Epithelial cell of esophagus (primary cell): Measurements from ENCODE around the gene TRAPPC3.

ENCODE experiments used
- DNase-seq: peaks from one replicate; pipeline ENCODE4 v3.0.0; 2010; ENCODE audit warnings: low read depth
- H3K4me3 ChIP-seq: 2 replicates; pipeline ENCODE4 v1.5.1; 2011; ENCODE audit warnings: mild to moderate bottlenecking, low read length, control low read depth
- TF ChIP-seq, protein P1 (sequence below): IDR thresholded peaks from 2 replicates; pipeline ENCODE4 v1.5.1; 2011; ENCODE audit warnings: low read depth, mild to moderate bottlenecking, low read length, control low read depth, inconsistent platforms; ENCODE audit not compliant: insufficient read depth; ENCODE audit errors: missing control alignments

TRAPPC3 gene

DNA sequence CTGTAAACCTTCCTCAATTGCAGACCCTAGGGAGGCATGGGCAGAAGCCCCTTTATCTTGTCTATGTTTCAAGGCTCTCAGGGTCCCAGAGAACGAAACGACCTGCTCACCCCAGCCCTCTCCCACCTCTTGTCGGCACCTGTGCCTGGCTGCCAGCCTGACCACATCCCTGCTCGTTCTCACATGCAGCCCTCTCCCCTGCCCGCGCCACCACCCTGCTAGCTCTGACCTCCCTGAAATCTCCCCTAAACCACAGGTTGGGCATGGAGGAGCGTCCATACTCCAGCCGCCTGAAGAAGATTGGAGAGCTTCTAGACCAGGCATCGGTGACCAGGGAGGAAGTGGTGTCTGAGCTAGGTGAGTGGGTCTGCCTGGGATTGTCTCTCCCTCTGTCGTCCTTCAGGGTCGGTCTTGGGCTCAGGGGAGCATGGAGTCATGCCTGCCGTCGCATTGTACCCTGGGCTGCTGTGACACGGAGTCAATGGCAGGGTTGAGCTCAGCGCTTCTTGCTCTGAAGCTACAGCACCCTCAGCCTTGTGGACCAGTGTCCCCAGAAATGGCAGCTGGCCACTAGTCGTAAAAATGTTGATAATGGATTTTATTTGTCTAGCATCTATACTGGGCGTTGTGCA lies 57.0 kb downstream of the TRAPPC3 start:
- DNase-seq, result no peak
- TF ChIP-seq, protein P1, sequence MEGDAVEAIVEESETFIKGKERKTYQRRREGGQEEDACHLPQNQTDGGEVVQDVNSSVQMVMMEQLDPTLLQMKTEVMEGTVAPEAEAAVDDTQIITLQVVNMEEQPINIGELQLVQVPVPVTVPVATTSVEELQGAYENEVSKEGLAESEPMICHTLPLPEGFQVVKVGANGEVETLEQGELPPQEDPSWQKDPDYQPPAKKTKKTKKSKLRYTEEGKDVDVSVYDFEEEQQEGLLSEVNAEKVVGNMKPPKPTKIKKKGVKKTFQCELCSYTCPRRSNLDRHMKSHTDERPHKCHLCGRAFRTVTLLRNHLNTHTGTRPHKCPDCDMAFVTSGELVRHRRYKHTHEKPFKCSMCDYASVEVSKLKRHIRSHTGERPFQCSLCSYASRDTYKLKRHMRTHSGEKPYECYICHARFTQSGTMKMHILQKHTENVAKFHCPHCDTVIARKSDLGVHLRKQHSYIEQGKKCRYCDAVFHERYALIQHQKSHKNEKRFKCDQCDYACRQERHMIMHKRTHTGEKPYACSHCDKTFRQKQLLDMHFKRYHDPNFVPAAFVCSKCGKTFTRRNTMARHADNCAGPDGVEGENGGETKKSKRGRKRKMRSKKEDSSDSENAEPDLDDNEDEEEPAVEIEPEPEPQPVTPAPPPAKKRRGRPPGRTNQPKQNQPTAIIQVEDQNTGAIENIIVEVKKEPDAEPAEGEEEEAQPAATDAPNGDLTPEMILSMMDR, result no peak
- no peak overlapping the region for H3K4me3 ChIP-seq

DNA sequence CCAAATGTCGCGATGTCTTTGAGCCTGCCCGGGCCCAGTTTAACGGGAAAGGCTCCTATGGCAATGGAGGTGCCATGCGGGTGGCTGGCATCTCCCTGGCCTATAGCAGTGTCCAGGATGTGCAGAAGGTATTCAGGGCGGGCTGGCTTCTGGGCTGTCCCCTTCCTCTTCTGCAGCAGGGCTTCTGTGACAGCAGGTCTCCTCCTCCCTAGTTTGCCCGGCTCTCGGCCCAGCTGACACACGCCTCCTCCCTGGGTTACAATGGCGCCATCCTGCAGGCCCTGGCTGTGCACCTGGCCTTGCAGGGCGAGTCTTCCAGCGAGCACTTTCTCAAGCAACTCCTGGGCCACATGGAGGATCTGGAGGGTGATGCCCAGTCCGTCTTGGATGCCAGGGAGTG lies 57.6 kb downstream of the TRAPPC3 start:
- TF ChIP-seq, protein P1, result no peak
- H3K4me3 ChIP-seq, result no peak overlapping the region

DNA sequence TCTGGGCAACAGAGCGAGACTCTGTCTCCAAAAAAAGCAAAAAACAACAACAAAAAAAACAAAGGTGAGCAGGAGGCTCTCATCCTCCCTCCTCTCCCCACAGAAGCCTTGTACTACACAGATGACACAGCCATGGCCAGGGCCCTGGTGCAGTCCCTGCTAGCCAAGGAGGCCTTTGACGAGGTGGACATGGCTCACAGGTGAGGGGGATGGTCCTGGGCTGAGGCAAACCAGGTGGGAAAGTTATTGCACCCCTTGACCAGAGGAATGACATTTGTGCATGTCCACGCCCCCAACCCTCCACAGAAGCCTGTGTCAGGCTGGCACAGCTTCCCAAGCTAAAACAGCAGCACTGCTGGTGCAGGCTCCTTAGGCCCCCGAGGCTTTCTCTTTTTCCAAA lies 58.1 kb downstream of the TRAPPC3 start:
- no peak for DNase-seq
- no peak overlapping the region for H3K4me3 ChIP-seq
- TF ChIP-seq, protein P1, result no peak

More for the DNA sequence above, 57.6 kb downstream of the TRAPPC3 start:
- DNase-seq, result no peak

DNA sequence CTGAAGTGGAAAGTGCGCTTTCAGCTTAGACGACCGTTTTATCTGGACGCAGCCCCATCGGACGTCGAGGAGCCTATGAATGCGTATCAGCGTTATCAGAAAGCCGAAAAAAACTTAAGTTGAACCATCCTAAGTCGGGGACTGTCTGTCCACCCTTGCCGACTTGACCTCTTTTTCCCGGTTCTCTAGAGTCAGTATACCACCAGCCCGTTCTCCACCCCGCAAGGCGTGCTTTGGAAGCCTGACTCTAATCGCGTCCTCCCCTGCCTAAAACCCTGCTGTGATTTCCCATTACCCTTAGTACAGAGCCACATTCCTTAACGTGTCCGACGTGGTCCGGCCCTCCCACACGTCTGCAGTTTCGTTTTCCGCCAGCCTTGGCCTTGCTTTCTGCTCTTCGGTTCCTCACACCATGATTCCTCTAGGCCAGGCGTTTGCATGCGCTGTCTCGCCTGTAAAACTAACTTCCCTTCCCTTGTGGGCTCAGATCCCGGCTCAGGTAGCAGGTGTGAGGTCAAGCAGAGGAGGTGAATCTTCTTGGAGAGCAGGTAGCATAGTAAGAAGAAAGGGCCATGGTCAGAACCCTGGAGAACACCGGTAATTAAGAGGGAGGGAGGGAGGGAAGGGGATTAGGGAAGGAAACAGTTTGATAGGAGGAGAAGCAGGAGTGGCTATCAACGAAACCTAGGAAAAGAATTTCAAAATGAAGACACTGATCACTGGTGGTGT lies 59.7 kb downstream of the TRAPPC3 start:
- peak overlapping the region; percentile 76 for H3K4me3 ChIP-seq
- TF ChIP-seq, protein P1, result no peak
- DNase-seq, result peak; percentile 34

DNA sequence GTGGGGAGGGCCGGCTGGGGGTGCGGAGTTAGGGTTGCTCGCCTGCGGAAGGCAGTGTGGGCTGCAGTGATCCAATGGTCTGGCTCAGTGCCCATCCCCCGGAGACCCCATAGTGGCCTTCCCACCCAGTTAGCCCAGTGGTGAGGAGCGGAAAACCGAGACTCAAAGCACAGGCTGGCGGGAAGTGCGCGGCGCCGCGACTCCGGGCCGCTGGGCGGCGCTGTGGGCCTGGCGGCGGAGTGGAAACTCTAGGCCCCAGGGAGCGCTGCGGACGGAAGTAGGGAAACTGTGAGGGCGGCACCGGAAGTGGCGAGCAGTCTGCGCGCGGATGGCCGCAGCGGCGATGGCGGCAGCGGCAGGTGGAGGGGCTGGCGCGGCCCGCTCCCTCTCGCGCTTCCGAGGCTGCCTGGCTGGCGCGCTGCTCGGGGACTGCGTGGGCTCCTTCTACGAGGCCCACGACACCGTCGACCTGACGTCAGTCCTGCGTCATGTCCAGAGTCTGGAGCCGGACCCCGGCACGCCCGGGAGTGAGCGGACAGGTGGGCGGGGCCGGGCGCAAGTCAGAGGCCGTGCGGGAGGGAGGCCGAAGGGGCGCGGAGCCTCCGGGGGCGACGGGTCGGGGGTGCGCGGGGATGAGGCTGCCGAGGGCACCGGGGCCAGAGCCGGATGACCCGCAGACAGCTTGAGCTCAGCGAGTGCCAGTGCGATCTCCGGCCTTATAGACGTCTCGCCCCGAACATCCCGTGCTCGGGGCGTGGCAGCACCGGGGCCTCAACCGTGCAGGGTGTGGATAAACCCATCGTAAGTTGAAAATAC lies 60.5 kb downstream of the TRAPPC3 start, which contains the start of gene ADPRS:
Gene ADPRS, plus strand, starts transcription at position 316 of the 816 bp plus-strand sequence. Its CDS starts 13 bp downstream, at position 329.
- TF ChIP-seq, protein P1, result peak; percentile 57
- peak within 1 kb of the TSS; percentile 76 for H3K4me3 ChIP-seq
- DNase-seq, result peak; percentile 91

DNA sequence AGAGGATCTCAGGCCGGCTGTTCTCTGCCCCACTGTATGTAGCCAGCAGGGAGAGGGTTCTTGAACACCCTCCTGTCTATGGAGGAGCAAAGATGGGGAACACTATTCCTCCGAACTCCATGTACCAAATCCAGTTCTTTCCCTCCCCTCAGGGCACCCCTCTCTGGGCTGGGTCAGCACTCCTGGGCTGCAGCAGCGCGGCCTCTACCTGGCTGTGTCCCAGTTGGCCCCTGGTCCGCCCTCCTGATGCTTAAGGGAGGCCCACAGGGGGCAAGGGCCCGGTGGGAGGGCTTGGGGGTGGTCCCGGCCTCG lies 61.1 kb downstream of the TRAPPC3 start:
- DNase-seq, result no peak
- TF ChIP-seq, protein P1, result no peak
- peak overlapping the region; percentile 76 for H3K4me3 ChIP-seq
